ENCODE data around the gene PPP1R12B.

The PPP1R12B gene

DNA sequence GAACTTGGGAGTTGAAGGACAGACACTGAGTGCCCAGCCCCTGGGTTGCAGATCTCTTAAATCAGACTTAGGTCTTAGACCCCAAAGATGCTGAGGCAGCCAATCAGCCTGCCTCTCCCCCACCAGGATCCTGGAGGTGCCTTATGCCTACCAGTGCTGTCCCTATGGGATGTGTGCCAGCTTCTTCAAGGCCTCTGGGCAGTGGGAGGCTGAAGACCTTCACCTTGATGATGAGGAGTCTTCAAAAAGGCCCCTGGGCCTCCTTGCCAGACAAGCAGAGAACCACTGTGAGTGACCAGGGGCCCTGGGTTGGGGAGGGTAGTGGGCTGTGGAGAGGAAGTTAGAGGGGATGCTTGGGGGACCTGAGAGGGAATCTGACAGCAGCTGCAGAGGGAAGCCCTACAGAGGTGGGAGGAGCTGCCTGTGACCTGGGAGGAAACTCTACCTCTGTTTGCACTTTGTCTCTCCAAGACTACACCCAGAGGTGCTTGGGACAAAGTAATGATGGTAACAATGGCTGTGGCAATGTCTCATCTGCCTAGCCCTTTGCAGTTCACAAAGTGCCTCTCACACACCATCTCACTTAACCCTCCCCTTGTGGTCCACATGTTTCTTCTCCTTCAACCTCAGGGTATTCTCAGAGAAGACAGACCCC lies 38.3 kb upstream of the PPP1R12B start:
- DNase-seq (ENCODE audit: low read depth): no peak
- TF ChIP-seq, protein P1, sequence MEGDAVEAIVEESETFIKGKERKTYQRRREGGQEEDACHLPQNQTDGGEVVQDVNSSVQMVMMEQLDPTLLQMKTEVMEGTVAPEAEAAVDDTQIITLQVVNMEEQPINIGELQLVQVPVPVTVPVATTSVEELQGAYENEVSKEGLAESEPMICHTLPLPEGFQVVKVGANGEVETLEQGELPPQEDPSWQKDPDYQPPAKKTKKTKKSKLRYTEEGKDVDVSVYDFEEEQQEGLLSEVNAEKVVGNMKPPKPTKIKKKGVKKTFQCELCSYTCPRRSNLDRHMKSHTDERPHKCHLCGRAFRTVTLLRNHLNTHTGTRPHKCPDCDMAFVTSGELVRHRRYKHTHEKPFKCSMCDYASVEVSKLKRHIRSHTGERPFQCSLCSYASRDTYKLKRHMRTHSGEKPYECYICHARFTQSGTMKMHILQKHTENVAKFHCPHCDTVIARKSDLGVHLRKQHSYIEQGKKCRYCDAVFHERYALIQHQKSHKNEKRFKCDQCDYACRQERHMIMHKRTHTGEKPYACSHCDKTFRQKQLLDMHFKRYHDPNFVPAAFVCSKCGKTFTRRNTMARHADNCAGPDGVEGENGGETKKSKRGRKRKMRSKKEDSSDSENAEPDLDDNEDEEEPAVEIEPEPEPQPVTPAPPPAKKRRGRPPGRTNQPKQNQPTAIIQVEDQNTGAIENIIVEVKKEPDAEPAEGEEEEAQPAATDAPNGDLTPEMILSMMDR (conservative IDR thresholded peaks at IDR 0.05; ENCODE audit: low read depth, low read length): no peak
- no peak overlapping the region for H3K4me3 ChIP-seq (ENCODE audit: low read length)

DNA sequence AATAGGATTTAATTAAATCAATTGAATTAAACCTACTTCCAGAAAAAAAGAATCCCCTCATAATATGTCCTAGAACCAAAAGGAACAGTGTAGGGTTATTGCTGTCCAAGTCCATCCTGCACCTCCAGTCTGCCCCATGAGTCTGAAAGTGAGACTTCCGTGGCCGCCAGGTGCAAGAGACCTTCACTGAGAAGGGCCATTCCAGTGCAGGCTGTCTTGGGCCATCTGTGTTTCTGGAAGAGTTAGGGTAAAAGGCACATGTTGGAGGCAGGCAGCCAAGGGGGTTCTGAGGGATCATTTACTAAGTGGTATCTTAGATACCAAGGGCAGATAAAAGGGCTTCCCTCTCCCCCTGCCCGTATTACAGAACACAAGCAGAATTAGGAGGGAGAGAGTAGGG lies 37.8 kb upstream of the PPP1R12B start:
- H3K4me3 ChIP-seq (ENCODE audit: low read length): no peak overlapping the region
- TF ChIP-seq, protein P1 (conservative IDR thresholded peaks at IDR 0.05; ENCODE audit: low read depth, low read length): no peak
- DNase-seq (ENCODE audit: low read depth): no peak

DNA sequence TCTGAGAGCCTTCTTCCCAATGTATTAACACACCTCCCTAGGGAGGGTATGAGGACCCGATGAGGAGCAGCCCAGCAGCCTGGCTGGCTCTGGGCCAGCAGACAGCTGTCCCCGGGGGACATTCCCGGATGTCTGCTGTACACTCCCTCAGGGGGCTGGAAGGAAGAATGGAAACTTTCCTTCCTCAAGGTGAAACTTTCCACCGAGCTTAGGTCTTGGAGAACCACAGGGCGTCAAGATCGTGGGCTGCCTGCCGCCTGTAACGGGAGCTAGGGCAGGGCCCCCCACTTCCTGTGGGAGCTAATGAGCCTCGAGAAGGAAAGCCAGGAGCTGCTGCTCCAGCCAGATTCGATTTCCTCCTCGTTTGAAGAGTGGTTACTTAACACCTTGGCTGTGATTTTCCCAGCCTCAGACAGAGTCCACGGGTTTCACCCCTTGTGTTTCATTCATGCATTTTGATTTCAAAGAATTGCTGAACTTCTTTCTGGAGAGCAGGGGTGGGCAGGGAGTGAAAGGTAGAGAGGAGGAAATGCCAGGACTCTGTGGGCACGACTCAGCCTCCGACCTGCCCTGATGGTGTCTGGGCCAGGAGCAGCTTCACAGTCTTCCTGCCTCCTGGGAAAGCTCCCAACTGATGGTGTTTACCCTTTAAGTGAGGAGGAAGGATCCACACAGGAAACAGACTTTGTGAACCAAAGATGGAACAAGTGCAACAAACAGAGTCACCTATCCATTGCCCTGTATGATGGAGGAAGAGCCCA lies 36.4 kb upstream of the PPP1R12B start:
- DNase-seq (ENCODE audit: low read depth): no peak
- TF ChIP-seq, protein P1 (conservative IDR thresholded peaks at IDR 0.05; ENCODE audit: low read depth, low read length): no peak
- no peak overlapping the region for H3K4me3 ChIP-seq (ENCODE audit: low read length)

DNA sequence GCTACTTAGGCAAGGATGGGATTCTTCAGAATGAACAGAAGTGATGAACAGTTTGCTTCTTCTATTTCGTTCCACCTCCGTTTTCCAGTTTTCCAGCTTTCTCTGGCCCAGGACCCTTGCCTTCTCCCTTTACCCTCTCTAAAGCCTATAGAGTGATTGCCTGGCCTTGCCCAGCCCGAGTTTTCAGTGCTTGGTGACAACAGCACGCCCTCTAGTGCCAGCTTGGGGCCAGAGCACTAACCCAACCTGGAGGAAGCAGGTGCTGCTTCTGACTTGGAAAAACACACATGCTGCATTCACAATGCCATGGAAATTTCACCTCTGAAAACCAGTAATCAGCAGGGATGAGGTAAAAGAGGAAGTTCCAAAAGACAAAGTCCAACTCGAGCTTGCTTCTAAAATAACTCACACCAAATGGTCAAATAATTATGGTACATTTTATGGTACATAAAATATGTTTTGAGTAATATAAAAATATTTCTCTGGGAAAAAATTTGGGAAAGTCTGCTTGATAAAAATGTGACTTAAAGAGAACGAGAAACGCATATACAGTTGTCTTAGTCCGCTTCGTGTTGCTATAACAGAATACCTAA lies 32.8 kb upstream of the PPP1R12B start:
- no peak overlapping the region for H3K4me3 ChIP-seq (ENCODE audit: low read length)
- DNase-seq (ENCODE audit: low read depth): no peak
- TF ChIP-seq, protein P1 (conservative IDR thresholded peaks at IDR 0.05; ENCODE audit: low read depth, low read length): peak; percentile 99

DNA sequence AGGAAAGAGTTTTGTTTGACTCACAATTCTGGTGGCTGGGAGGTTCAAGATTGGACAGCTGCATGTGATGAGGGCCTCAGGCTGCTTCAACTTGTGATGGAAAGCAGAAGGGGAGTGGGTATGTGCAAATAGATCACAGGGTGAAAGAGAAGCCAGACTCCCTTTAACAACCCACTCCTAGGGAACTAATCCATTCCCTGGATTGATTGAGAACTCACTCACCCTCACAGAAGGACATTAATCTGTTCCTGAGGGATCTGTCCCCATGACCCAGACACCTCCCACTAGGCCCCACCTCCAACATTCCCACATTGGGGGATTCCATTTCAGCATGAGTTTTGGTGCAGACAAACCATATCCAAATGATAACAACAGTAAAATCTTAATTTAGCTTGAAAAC lies 32.3 kb upstream of the PPP1R12B start:
- H3K4me3 ChIP-seq (ENCODE audit: low read length): no peak overlapping the region
- TF ChIP-seq, protein P1 (conservative IDR thresholded peaks at IDR 0.05; ENCODE audit: low read depth, low read length): no peak
- DNase-seq (ENCODE audit: low read depth): no peak

DNA sequence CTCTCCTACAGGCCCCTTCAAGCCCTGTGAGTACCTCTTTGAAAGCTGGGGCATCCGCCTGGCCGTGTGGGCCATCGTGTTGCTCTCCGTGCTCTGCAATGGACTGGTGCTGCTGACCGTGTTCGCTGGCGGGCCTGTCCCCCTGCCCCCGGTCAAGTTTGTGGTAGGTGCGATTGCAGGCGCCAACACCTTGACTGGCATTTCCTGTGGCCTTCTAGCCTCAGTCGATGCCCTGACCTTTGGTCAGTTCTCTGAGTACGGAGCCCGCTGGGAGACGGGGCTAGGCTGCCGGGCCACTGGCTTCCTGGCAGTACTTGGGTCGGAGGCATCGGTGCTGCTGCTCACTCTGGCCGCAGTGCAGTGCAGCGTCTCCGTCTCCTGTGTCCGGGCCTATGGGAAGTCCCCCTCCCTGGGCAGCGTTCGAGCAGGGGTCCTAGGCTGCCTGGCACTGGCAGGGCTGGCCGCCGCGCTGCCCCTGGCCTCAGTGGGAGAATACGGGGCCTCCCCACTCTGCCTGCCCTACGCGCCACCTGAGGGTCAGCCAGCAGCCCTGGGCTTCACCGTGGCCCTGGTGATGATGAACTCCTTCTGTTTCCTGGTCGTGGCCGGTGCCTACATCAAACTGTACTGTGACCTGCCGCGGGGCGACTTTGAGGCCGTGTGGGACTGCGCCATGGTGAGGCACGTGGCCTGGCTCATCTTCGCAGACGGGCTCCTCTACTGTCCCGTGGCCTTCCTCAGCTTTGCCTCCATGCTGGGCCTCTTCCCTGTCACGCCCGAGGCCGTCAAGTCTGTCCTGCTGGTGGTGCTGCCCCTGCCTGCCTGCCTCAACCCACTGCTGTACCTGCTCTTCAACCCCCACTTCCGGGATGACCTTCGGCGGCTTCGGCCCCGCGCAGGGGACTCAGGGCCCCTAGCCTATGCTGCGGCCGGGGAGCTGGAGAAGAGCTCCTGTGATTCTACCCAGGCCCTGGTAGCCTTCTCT lies 30.3 kb upstream of the PPP1R12B start:
- DNase-seq (ENCODE audit: low read depth): no peak
- no peak overlapping the region for H3K4me3 ChIP-seq (ENCODE audit: low read length)
- TF ChIP-seq, protein P1 (conservative IDR thresholded peaks at IDR 0.05; ENCODE audit: low read depth, low read length): no peak

All from retinal pigment epithelial cell (primary cell).